GM21786 (cell line): ENCODE measurements around the gene CTIF.

Experiments used
- ATAC-seq: cut with Tn5 transposase; IDR thresholded peaks from one replicate; pipeline ENCODE4 v1.9.1; 2021; ENCODE audit not compliant: unreplicated experiment

Gene CTIF

GRCh38 chr18:48809365-48809764 is 270.5 kb downstream of the CTIF start:
- ATAC-seq, result no peak

- no peak for ATAC-seq
These were observed 272.0 kb downstream of the CTIF start for GRCh38 chr18:48810805-48811204.

GRCh38 chr18:48811401-48811800 is 272.6 kb downstream of the CTIF start:
- no peak for ATAC-seq

GRCh38 chr18:48811977-48812451 is 273.2 kb downstream of the CTIF start:
- ATAC-seq, result peak; percentile 34

GRCh38 chr18:48813321-48813720 is 274.5 kb downstream of the CTIF start:
- ATAC-seq, result no peak

GRCh38 chr18:48813833-48814489 is 275.1 kb downstream of the CTIF start:
- ATAC-seq, result no peak

GRCh38 chr18:48814490-48815178 is 275.8 kb downstream of the CTIF start:
- ATAC-seq, result no peak

GRCh38 chr18:48815179-48815515 is 276.3 kb downstream of the CTIF start:
- no peak for ATAC-seq

- ATAC-seq, result no peak
These were observed 276.9 kb downstream of the CTIF start for GRCh38 chr18:48815581-48816324.

- ATAC-seq, result no peak
These were observed 277.7 kb downstream of the CTIF start for GRCh38 chr18:48816554-48816953.

- ATAC-seq, result no peak
These were observed 278.2 kb downstream of the CTIF start for GRCh38 chr18:48817021-48817461.

- ATAC-seq, result no peak
These were observed 279.8 kb downstream of the CTIF start for GRCh38 chr18:48818329-48819254.

GRCh38 chr18:48819276-48819675 is 280.4 kb downstream of the CTIF start:
- ATAC-seq, result no peak

GRCh38 chr18:48819781-48820482 is 281.1 kb downstream of the CTIF start:
- no peak for ATAC-seq

GRCh38 chr18:48820483-48821250 is 281.8 kb downstream of the CTIF start:
- ATAC-seq, result peak; percentile 95

GRCh38 chr18:48821251-48821590 is 282.4 kb downstream of the CTIF start:
- no peak for ATAC-seq

GRCh38 chr18:48821845-48822244 is 283.0 kb downstream of the CTIF start:
- ATAC-seq, result no peak

GRCh38 chr18:48824231-48824970 is 285.6 kb downstream of the CTIF start:
- no peak for ATAC-seq
